HCEC 1CT (cell line): Measurements from ENCODE around the gene COX8C.
"Not testable (repeated sequence)": the region's sequence is repeated elsewhere in the genome, so short reads cannot be mapped to it uniquely, and the experiment has no call there.

ENCODE experiments used
- DNase-seq: peaks from one replicate; pipeline ENCODE4 v3.0.0-alpha.2; 2017

The COX8C gene

DNA sequence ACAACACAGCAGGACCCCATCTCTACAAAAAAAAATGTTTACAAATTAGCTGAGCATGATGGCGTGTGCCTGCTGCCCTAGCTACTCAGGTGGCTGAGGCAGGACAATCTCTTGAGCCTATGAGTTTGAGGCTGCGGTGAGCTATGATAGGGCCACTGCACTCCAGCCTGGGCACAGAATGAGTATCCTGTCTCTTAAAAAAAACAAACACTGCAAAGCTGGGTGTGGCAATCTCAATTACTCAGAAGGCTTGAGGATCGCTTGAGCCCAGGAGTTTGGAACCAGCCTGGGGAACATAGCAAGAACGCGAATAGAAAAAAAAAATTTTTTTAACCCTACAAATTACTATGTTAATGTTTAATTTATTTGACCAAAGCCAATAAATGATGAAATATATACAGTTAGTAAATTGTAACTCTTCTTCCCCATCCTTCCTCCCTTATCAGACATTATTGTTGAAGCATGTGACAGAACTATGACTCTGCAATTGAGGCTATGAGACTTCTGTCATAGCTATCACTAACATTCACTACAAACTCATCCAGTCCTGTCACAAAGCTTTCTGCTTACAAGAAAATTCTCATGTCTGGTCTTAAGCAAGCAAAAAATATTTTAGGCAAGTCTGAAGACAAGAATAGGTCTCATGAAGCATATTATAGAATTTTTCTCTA, 23.9 kb upstream of the COX8C start:
- no peak for DNase-seq

DNA sequence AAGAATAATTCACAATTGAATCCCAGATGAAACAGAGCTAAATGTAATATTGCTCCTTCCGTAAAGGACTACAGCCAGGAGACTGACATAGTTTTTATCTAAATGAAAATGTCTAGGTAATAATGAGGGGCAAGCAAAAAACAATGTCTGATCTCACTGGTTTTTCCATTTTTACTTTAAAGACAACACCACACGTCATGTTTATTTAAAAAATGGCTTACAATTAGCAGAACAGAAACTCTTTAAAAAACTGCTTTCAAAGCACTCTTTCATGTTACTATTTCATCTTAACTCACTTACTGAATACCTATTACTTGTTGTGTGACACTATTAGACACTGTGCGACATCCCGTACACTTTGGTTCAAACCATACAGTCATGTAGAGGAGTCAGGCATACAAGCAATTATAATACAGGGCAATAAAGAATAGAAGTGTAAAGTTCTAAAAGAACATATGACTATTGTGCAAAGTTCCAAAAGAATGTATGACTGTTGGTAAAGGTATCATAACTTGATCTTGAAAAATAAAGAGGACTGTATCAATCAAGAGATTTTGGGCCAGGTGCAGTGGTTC, 23.3 kb upstream of the COX8C start:
- no peak for DNase-seq

- no peak for DNase-seq
Measured at GRCh38 chr14:93326196-93326595, 20.8 kb upstream of the COX8C start.

GRCh38 chr14:93328546-93328945, 18.4 kb upstream of the COX8C start:
- DNase-seq: no peak

DNA sequence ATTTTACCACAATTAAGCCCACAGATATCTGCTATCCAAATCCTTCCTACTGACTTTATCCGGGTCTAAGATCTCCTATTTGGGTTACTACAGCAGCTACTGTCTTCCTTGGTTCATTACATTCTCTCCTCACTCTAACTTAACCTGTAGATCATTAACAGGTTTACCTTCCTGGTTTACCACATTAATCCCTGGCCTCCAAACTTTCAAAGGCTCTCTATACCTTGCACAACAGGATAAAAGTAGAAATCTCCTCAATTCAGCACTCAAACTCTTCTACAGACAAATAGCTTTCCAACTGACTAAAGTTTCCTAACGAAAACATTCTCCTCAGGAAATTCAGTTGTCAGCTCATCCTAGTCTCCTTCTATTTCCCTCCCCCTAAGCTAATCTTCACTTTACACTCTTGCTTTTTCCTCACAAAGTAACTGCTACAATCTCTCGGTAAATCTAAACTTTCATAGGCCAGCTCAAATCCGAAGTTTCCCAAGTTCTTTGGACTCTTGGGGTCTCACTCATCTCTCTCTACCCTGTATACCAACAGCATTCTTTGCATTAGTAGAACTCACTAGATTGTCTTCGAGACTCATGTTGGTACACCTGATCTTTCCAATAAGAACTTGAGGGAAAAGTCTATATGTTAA, 16.9 kb upstream of the COX8C start:
- DNase-seq: no peak

DNA sequence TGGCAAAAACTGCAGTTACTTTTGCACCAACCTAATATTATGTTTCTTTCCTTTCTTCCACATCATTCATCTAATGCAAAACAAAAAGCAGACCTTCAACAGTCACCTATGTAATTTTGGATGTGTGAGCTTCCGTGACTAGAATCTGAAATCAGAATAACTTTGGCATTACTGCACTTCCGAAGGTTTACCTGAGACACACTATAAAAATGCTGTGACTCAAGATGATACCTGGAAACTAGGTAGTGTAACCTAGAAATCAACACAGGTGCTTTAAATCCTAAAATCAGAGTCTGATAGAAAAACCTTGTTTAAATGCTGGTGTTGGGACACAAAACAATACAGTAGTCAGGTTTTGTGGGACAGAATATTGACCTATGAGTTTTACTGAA, 16.4 kb upstream of the COX8C start:
- no peak for DNase-seq

DNA sequence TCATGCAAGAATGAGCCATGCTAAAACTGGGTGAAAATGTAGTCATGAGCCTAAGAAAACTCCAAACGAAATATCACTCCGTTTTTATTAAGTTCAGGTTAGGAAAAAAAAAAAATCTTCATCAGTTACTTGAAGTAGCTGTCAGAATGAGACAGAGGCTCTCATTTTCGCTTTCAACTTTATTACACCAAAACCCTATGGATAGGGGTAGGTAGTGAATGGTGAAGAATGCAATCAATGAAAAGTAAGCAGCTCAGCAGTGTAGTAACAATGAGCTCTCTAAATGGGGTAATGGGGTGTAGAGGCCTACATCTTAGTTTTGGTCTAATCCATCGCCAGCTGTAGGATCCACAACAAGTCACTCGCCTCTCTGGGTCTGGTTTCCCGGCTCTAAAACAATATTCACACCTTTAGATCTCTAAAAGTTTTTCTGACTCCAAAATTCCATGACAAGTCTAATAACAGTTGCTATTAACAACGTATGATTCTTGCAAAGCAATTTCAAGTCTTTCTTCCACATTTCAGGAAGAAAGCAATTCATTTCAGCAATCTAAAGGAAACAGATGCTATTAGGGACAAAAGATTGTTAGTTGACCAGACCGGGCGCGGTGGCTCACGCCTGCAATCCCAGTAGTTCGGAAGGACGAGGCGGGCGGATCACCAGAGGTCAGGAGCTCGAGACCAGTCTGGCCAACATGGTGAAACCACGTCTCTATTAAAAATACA, 15.8 kb upstream of the COX8C start:
- no peak for DNase-seq

DNA sequence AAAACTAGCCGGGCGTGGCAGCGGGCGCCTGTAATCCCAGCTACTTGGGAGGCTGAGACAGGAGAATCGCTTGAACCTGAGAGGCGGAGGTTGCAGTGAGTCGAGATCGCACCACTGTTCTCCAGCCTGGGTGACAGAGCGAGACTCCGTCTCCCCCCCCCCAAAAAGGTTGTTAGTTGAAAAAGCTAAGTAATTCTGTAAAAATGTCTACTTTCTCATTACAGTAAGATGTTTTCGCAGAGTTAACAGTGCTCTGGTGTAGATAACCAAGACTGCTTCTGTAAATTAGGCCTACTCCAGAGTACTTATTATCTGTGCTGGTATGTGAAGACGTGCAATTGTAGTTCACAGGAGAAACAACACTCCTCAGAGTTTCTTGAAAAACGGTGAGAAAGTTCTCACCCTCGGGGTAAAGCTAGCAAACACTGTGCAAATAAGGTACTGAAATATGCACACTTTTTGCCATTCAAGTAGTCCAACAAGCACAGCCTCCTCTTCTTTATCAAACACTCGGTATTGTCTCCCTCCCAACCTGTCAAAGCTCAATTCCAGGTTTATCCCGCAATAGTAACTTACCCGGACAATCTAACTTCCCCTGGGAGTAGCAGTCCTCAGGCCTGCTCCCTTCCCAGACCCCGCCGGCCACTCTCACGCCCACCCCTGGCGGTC, 15.1 kb upstream of the COX8C start:
- DNase-seq: no peak

DNA sequence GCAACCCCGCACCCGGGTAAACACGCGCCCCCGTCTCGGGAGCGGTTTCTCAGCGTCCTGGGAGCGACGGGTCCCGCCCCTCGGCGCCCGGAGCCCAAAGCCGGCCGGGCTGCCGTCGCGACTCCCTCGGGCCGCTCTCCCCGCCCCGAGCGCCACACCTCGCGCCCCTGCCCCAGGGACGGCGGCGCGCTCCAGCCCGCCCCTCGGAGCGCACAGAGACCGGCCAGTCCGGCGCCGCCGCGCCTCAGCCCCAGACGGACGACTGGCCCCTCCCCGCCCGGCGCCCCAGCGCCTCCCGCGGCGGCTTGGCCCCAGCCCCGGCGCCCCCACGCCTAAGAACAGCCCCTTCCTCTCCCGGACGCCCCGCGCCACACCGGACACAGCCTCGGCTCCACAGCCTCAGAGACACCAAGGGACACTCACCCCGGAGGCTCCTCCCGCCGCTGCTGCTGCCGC, 14.6 kb upstream of the COX8C start:
- peak; percentile 23 for DNase-seq

- peak; percentile 92 for DNase-seq
Measured at GRCh38 chr14:93332853-93333630, 13.9 kb upstream of the COX8C start, which contains the start of gene BTBD7. TSS of gene BTBD7 (minus strand) at chr14:93333036. CDS start at chr14:93296051, 36,985 bp downstream.

DNA sequence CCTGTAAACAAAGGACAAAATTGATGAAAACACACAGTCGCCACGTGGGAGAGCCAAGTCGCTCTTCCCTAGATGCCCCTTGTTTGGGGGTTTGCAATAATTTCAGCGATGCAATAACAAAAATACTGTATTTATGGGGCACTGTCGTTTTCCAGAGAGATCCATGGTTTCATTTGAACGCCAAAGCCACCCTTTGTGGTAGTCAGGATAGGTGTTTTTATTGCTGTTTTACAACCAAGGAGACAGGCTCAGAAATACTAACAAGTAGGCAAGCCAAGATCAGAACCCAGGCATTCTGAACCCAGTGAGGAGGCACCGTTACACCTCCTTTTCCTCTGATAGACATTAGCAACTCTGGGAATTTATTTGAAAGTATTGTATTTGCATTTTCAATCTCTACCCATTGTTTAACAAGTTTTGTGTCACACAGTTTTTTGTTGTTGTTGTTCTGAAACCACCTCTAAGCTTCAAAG, 13.3 kb upstream of the COX8C start:
- DNase-seq: no peak

- no peak for DNase-seq
Measured at GRCh38 chr14:93337143-93337753, 9.7 kb upstream of the COX8C start.

- no peak for DNase-seq
Measured at GRCh38 chr14:93337884-93338283, 9.1 kb upstream of the COX8C start.

GRCh38 chr14:93343266-93343665, 3.7 kb upstream of the COX8C start:
- no peak for DNase-seq

GRCh38 chr14:93343797-93344196, 3.2 kb upstream of the COX8C start:
- DNase-seq: no peak

GRCh38 chr14:93347850-93348249, 868 bp downstream of the COX8C start:
- no peak for DNase-seq

GRCh38 chr14:93348292-93348691, 1.3 kb downstream of the COX8C start:
- no peak for DNase-seq

DNA sequence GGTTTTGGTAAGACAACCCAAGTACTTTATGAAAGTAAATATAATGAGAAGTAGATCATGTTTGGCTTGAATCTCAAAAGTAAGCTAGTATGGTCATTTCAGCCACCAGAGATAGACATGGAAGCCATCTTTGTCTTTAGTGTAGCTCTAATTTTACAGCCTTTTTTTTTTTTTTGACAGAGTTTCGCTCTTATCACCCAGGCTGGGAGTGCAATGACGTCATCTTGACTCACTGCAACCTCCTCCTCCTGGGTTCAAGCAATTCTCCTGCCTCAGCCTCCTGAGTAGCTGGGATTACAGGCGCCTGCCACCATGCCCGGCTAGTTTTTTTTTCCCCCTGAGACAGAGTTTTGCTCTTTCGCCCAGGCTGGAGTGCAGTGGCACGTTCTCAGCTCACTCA, 7.9 kb downstream of the COX8C start:
- DNase-seq: not testable (repeated sequence)

GRCh38 chr14:93368996-93369712, 22.2 kb downstream of the COX8C start:
- DNase-seq: no peak

GRCh38 chr14:93369713-93370266, 22.8 kb downstream of the COX8C start:
- no peak for DNase-seq
